B cell (primary cell): ENCODE measurements around the gene DENND2A. TPM values are rescaled to one million over a fixed set of nuclear protein-coding genes. Genes with fewer than 3 reads are reported as not detected.
A peak's percentile ranks its signal among the peaks of the same experiment; 100 is the strongest.

Source experiments
- ATAC-seq: fragments of 200-7000 bp; cut with Tn5 transposase; one replicate; pipeline ENCODE4 v1.10.0; 2021; ENCODE audit warnings: low read depth, mild to moderate bottlenecking, moderate number of reproducible peaks, moderate library complexity
- CTCF ChIA-PET: fragments of 350-600 bp; sonication (Branson Sonifier 250); formaldehyde crosslinking; loops from one replicate; lab custom pipeline; 2021; ENCODE audit warnings: antibody characterized with exemption, inconsistent platforms; lab: Charles Lee
- POLR2A ChIA-PET: fragments of 350-600 bp; sonication (Branson Sonifier 250); formaldehyde crosslinking; loops from one replicate; lab custom pipeline; 2021; ENCODE audit warnings: antibody characterized with exemption; lab: Charles Lee
- DNase-seq: peaks from one replicate; pipeline ENCODE4 v3.0.0; 2013
- H2AFZ ChIP-seq: 2 replicates; pipeline ENCODE4 v1.6.1; 2012; ENCODE audit warnings: mild to moderate bottlenecking, low read depth, low read length; ENCODE audit not compliant: insufficient read depth, poor library complexity, severe bottlenecking
- H3K27ac ChIP-seq, 2 donors: 1 replicate in 1 of 2; 2 replicates in 1 of 2; pipeline ENCODE4 v1.5.1; 2012 to 2013; ENCODE audit warnings: low read length in 2 of 2, mild to moderate bottlenecking in 2 of 2, moderate library complexity in 1 of 2
- H3K27me3 ChIP-seq, 4 experiments: fragments of 200-600 bp in 1 of 4; sonication (generic) in 1 of 4; replicated peaks in 1 of 4; 1 replicate in 2 of 4; 2 replicates in 2 of 4; pipeline versions ENCODE4 v1.6.1 to v1.7.0; 2013 to 2016; ENCODE audit warnings: low read length in 3 of 4, mild to moderate bottlenecking in 2 of 4, mixed read lengths in 1 of 4, moderate library complexity in 1 of 4; ENCODE audit not compliant: insufficient read depth in 4 of 4, control insufficient read depth in 3 of 4; ENCODE audit errors: control extremely low read depth in 1 of 4
- H3K36me3 ChIP-seq, 2 experiments: replicated peaks in 1 of 2; 1 replicate in 1 of 2; 2 replicates in 1 of 2; pipeline versions ENCODE4 v1.6.1 to v1.7.1; 2013; ENCODE audit warnings: low read length in 1 of 2; ENCODE audit not compliant: insufficient read depth in 2 of 2, control insufficient read depth in 1 of 2; ENCODE audit errors: control extremely low read depth in 1 of 2, extremely low read depth in 1 of 2
- H3K4me1 ChIP-seq, 2 donors: fragments of 200-600 bp in 1 of 2; sonication (generic) in 1 of 2; 1 replicate in 1 of 2; 2 replicates in 1 of 2; pipeline versions ENCODE4 v1.5.1 to v1.6.1; 2013 to 2017; ENCODE audit warnings: low read length in 2 of 2; ENCODE audit not compliant: control insufficient read depth in 2 of 2, insufficient read depth in 2 of 2
- H3K4me2 ChIP-seq: replicated peaks from 2 replicates; pipeline ENCODE3; 2012; ENCODE audit warnings: mild to moderate bottlenecking, low read depth, low read length; ENCODE audit not compliant: poor library complexity, severe bottlenecking
- H3K4me3 ChIP-seq, 5 experiments: fragments of 200-600 bp in 1 of 5; sonication (generic) in 1 of 5; 1 replicate in 3 of 5; 2 replicates in 2 of 5; pipeline versions ENCODE4 v1.5.1 to v1.7.0; 2011 to 2016; ENCODE audit warnings: low read length in 4 of 5, mild to moderate bottlenecking in 4 of 5, low read depth in 2 of 5, control low read depth in 1 of 5, moderate library complexity in 1 of 5; ENCODE audit not compliant: insufficient read depth in 1 of 5; ENCODE audit errors: control extremely low read depth in 1 of 5, extremely low read depth in 1 of 5
- H3K79me2 ChIP-seq: fragments of 200-600 bp; sonication (generic); one replicate; pipeline ENCODE4 v1.6.0; 2016; ENCODE audit warnings: low read length; ENCODE audit not compliant: control insufficient read depth, insufficient read depth
- H3K9ac ChIP-seq: fragments of 200-600 bp; sonication (generic); 2 replicates; pipeline ENCODE4 v1.6.1; 2017; ENCODE audit warnings: mild to moderate bottlenecking, low read length, moderate library complexity
- H3K9me3 ChIP-seq, 3 donors: one replicate each; pipeline versions ENCODE4 v1.6.1 to v1.7.1; 2013; ENCODE audit warnings: low read length in 2 of 3; ENCODE audit not compliant: control insufficient read depth in 2 of 3, insufficient read depth in 1 of 3; ENCODE audit errors: control extremely low read depth in 1 of 3
- H4K20me1 ChIP-seq: 2 replicates; pipeline ENCODE4 v1.6.0; 2012; ENCODE audit warnings: mild to moderate bottlenecking, low read length; ENCODE audit not compliant: insufficient read depth, control insufficient read depth, poor library complexity, severe bottlenecking
- H3K27ac Mint-ChIP-seq: one replicate; pipeline ENCODE4 v1.8.0; 2021; ENCODE audit warnings: mixed read lengths
- H3K27me3 Mint-ChIP-seq: one replicate; pipeline ENCODE4 v1.8.0; 2021; ENCODE audit warnings: mixed read lengths
- H3K4me1 Mint-ChIP-seq: one replicate; pipeline ENCODE4 v1.8.0; 2021; ENCODE audit warnings: mixed read lengths
- H3K4me3 Mint-ChIP-seq: one replicate; pipeline ENCODE4 v1.8.0; 2021; ENCODE audit warnings: mixed read lengths
- H3K9me3 Mint-ChIP-seq: one replicate; pipeline ENCODE4 v1.8.0; 2022; ENCODE audit warnings: mixed read lengths; ENCODE audit not compliant: insufficient read depth
- CTCF ChIP-seq: fragments of 200-600 bp; IDR thresholded peaks from one replicate; pipeline ENCODE4 v1.8.0; 2022; ENCODE audit warnings: antibody characterized with exemption, mild to moderate bottlenecking
- EZH2 ChIP-seq: IDR thresholded peaks from 2 replicates; pipeline ENCODE4 v1.6.1; 2012; ENCODE audit warnings: borderline replicate concordance, low read depth, mild to moderate bottlenecking, moderate library complexity, low read length; ENCODE audit not compliant: insufficient read depth, poor library complexity, severe bottlenecking
- WGBS: methylation state at CpG from one replicate; pipeline ENCODE4 v1.1.5; 2013; ENCODE audit warnings: missing lambda C conversion rate; ENCODE audit not compliant: insufficient coverage; 5-methylcytosine and 5-hydroxymethylcytosine counted together
- intact Hi-C: fragments of 100-400 bp; cut with micrococcal nuclease; formaldehyde crosslinking; loops from one replicate; pipeline ENCODE4 v1.10.0; 2022
- polyA plus RNA-seq: library from polyadenylated mRNA; depleted of rRNA; stranded (reverse); fragments of >200 nt; gene quantifications from 2 replicates; pipeline ENCODE4 v1.2.3, GENCODE V29; 2012
- total RNA-seq, 2 donors: library from RNA; stranded (reverse); fragments of 120-200 nt in 1 of 2; gene quantifications; 1 replicate in 1 of 2; 2 replicates in 1 of 2; pipeline versions ENCODE4 v1.2.3 to v1.2.4, GENCODE V29; 2013 to 2022

The DENND2A gene
- total and polyA plus RNA-seq, 2 donors (not counting 1 experiment from before 2014, with no cell fraction given) = 0.31 TPM; not detected in 1

GRCh38 chr7:140649556-140650205 is 9.1 kb upstream of the DENND2A start:
- no peak overlapping the region for H2AFZ ChIP-seq
- no peaks in the 10 kb centered on the region for H3K9me3 Mint-ChIP-seq
- H3K4me3 ChIP-seq = no peak overlapping the region
- ATAC-seq (no peak), DNase-seq (no peak)
- no peak overlapping the region for H3K27ac Mint-ChIP-seq
- ChIA-PET CTCF (interaction anchor here (0.5 to 1.9 kb wide), 3 partner anchors 79 to 132 kb away, joined by 3 to 9 read pairs (median 4); no protein-coding TSS in a partner anchor), POLR2A (no interaction called here)
- H3K27ac ChIP-seq = no peak overlapping the region
- H3K4me1 Mint-ChIP-seq = peaks cover 13% of the 10 kb centered on the region
- peaks cover 3% of the 10 kb centered on the region for H3K27me3 Mint-ChIP-seq
- H3K4me1 ChIP-seq = peaks cover 11 to 12% of the 10 kb centered on the region in 2 donors
- H4K20me1 ChIP-seq = no peaks in the 10 kb centered on the region
- no peaks in the 10 kb centered on the region for H3K9me3 ChIP-seq
- WGBS = 81% methylated on average over 2 of the region's 6 CpGs
- H3K4me3 Mint-ChIP-seq = no peak overlapping the region
- H3K36me3 ChIP-seq = no peaks in the 10 kb centered on the region
- intact Hi-C loops = no loop called here
- TF ChIP-seq EZH2 = no peak
- no peaks in the 10 kb centered on the region for H3K79me2 ChIP-seq
- no peak overlapping the region for H3K4me2 ChIP-seq
- no peaks in the 10 kb centered on the region for H3K27me3 ChIP-seq
- H3K9ac ChIP-seq = no peak overlapping the region

- Mint-ChIP-seq H3K4me1 (peaks cover 11% of the 10 kb centered on the region), H3K4me3 (no peak overlapping the region), H3K9me3 (no peaks in the 10 kb centered on the region), H3K27ac (peak overlapping the region; percentile 29), H3K27me3 (peaks cover 15% of the 10 kb centered on the region)
- POLR2A ChIA-PET = interaction anchor here (0.5 to 0.8 kb wide), 2 partner anchors 30 to 40 kb away, joined by 4 to 9 read pairs; no protein-coding TSS in a partner anchor
- peak; percentile 98 for ATAC-seq
- Histone ChIP-seq H3K27ac (no peak overlapping the region), H3K4me3 (no peak overlapping the region), H2AFZ (peak overlapping the region; percentile 78), H3K79me2 (no peaks in the 10 kb centered on the region), H3K4me2 (peak overlapping the region; percentile 18), H3K9ac (no peak overlapping the region), H3K36me3 (no peaks in the 10 kb centered on the region), H3K4me1 (peaks cover 9 to 13% of the 10 kb centered on the region in 2 donors), H3K9me3 (peaks cover 0 to 9% (median 0%) of the 10 kb centered on the region in 3 donors), H3K27me3 (peaks cover 0 to 6% (median 3%) of the 10 kb centered on the region in 4 experiments), H4K20me1 (no peaks in the 10 kb centered on the region)
- intact Hi-C loops = no loop called here
- no CpG with 5 or more reads among the region's 8 CpGs for WGBS
- TF ChIP-seq EZH2 = no peak
- TF ChIP-seq CTCF = peak; percentile 77
- DNase-seq = peak; percentile 69
- CTCF ChIA-PET = interaction anchor here (0.7 to 1.9 kb wide), 10 partner anchors 9 to 1366 kb away, joined by 3 to 14 read pairs (median 3); no protein-coding TSS in a partner anchor
Measured at GRCh38 chr7:140646931-140647647, 6.5 kb upstream of the DENND2A start.
